Stimulated activated CD4-positive, alpha-beta T cell treated with anti-CD3 and anti-CD28 coated beads, Interleukin-1b, Interleukin-23, amount 100 ng/mL, for 48 hours (primary cell): ENCODE data around the gene COX7A2L.
"Not testable (repeated sequence)": the region's sequence is repeated elsewhere in the genome, so short reads cannot be mapped to it uniquely, and the experiment has no call there.

Experiments
- DNase-seq: peaks from one replicate; pipeline ENCODE4 v3.0.0-alpha.2; 2020

Gene COX7A2L

GRCh38 chr2:42338567-42339190 is 22.3 kb downstream of the COX7A2L start:
- no peak for DNase-seq

GRCh38 chr2:42337846-42338566 is 23.0 kb downstream of the COX7A2L start:
- no peak for DNase-seq

GRCh38 chr2:42337356-42337820 is 23.6 kb downstream of the COX7A2L start:
- no peak for DNase-seq

GRCh38 chr2:42336361-42336965 is 24.6 kb downstream of the COX7A2L start:
- DNase-seq, result no peak

GRCh38 chr2:42335514-42336104 is 25.4 kb downstream of the COX7A2L start:
- no peak for DNase-seq

GRCh38 chr2:42334865-42335264 is 26.2 kb downstream of the COX7A2L start:
- not testable (repeated sequence) for DNase-seq

- no peak for DNase-seq
Measured at GRCh38 chr2:42334220-42334619, 26.8 kb downstream of the COX7A2L start.

GRCh38 chr2:42333579-42333978 is 27.4 kb downstream of the COX7A2L start:
- DNase-seq, result no peak

GRCh38 chr2:42332575-42332974 is 28.4 kb downstream of the COX7A2L start:
- no peak for DNase-seq

- no peak for DNase-seq
Measured at GRCh38 chr2:42331569-42332284, 29.3 kb downstream of the COX7A2L start.

GRCh38 chr2:42329736-42330135 is 31.3 kb downstream of the COX7A2L start:
- DNase-seq, result no peak

- DNase-seq, result no peak
Measured at GRCh38 chr2:42328923-42329322, 32.1 kb downstream of the COX7A2L start.

GRCh38 chr2:42328148-42328833 is 32.7 kb downstream of the COX7A2L start:
- DNase-seq, result no peak

- DNase-seq, result no peak
Measured at GRCh38 chr2:42327125-42327524, 33.9 kb downstream of the COX7A2L start.

GRCh38 chr2:42325609-42326008 is 35.4 kb downstream of the COX7A2L start:
- no peak for DNase-seq

GRCh38 chr2:42324949-42325348 is 36.1 kb downstream of the COX7A2L start:
- no peak for DNase-seq

GRCh38 chr2:42324244-42324643 is 36.8 kb downstream of the COX7A2L start:
- no peak for DNase-seq

GRCh38 chr2:42321452-42322064 is 39.5 kb downstream of the COX7A2L start:
- DNase-seq, result no peak

GRCh38 chr2:42319265-42319664 is 41.8 kb downstream of the COX7A2L start:
- DNase-seq, result no peak

- DNase-seq, result no peak
Measured at GRCh38 chr2:42317945-42318344, 43.1 kb downstream of the COX7A2L start.

- no peak for DNase-seq
Measured at GRCh38 chr2:42317486-42317885, 43.5 kb downstream of the COX7A2L start.

GRCh38 chr2:42316910-42317309 is 44.1 kb downstream of the COX7A2L start:
- no peak for DNase-seq
